Activated naive CD8-positive, alpha-beta T cell treated with anti-CD3 and anti-CD28 coated beads for 36 hours (primary cell): Measurements from ENCODE around the gene PDCD1. TPM values are rescaled to one million over a fixed set of nuclear protein-coding genes. Genes with fewer than 3 reads are reported as not detected.

Experiments used
- DNase-seq: peaks from one replicate; pipeline ENCODE4 v3.0.0; 2021
- H3K27ac Mint-ChIP-seq: one replicate; pipeline ENCODE4 v1.8.0; 2022; ENCODE audit warnings: mild to moderate bottlenecking, moderate library complexity, mixed read lengths
- H3K27me3 Mint-ChIP-seq: one replicate; pipeline ENCODE4 v1.8.0; 2022; ENCODE audit warnings: mild to moderate bottlenecking, mixed read lengths
- H3K36me3 Mint-ChIP-seq: one replicate; pipeline ENCODE4 v1.8.0; 2021; ENCODE audit warnings: mild to moderate bottlenecking, mixed read lengths
- H3K4me1 Mint-ChIP-seq: one replicate; pipeline ENCODE4 v1.8.0; 2021; ENCODE audit warnings: mixed read lengths
- H3K4me3 Mint-ChIP-seq: one replicate; pipeline ENCODE4 v1.8.0; 2022; ENCODE audit warnings: mild to moderate bottlenecking, moderate library complexity, mixed read lengths
- H3K9me3 Mint-ChIP-seq: one replicate; pipeline ENCODE4 v1.8.0; 2022; ENCODE audit warnings: mixed read lengths
- total RNA-seq, 2 experiments: library from RNA; stranded (reverse); gene quantifications; one replicate each; pipeline ENCODE4 v1.2.3, GENCODE V29; 2021

Gene PDCD1
- total RNA-seq, 2 experiments from 2014 or later = 24.3 TPM

- Mint-ChIP-seq H3K9me3 (peaks cover 1% of the 10 kb centered on the region), H3K4me1 (peaks cover 17% of the 10 kb centered on the region), H3K36me3 (no peaks in the 10 kb centered on the region), H3K27ac (no peak overlapping the region), H3K27me3 (no peaks in the 10 kb centered on the region), H3K4me3 (no peak overlapping the region)
- DNase-seq = no peak
These were observed 15.7 kb upstream of the PDCD1 start for GRCh38 chr2:241874277-241874925.

GRCh38 chr2:241873803-241874110 is 15.1 kb upstream of the PDCD1 start:
- Mint-ChIP-seq H3K4me3 (no peak overlapping the region), H3K27me3 (no peaks in the 10 kb centered on the region), H3K9me3 (peaks cover 1% of the 10 kb centered on the region), H3K27ac (no peak overlapping the region), H3K36me3 (no peaks in the 10 kb centered on the region), H3K4me1 (peaks cover 24% of the 10 kb centered on the region)
- no peak for DNase-seq

- DNase-seq = no peak
- H3K27ac Mint-ChIP-seq = no peak overlapping the region
- no peaks in the 10 kb centered on the region for H3K27me3 Mint-ChIP-seq
- H3K36me3 Mint-ChIP-seq = no peaks in the 10 kb centered on the region
- H3K4me1 Mint-ChIP-seq = peaks cover 29% of the 10 kb centered on the region
- no peak overlapping the region for H3K4me3 Mint-ChIP-seq
- H3K9me3 Mint-ChIP-seq = peaks cover 1% of the 10 kb centered on the region
These were observed 14.5 kb upstream of the PDCD1 start for GRCh38 chr2:241873081-241873802.

- DNase-seq = no peak
- Mint-ChIP-seq H3K9me3 (peaks cover 1% of the 10 kb centered on the region), H3K27me3 (no peaks in the 10 kb centered on the region), H3K4me3 (no peak overlapping the region), H3K36me3 (no peaks in the 10 kb centered on the region), H3K27ac (no peak overlapping the region), H3K4me1 (peaks cover 34% of the 10 kb centered on the region)
These were observed 13.6 kb upstream of the PDCD1 start for GRCh38 chr2:241872313-241872642.

- Mint-ChIP-seq H3K9me3 (peaks cover 1% of the 10 kb centered on the region), H3K27me3 (no peaks in the 10 kb centered on the region), H3K36me3 (no peaks in the 10 kb centered on the region), H3K27ac (peak overlapping the region; percentile 45), H3K4me1 (peaks cover 34% of the 10 kb centered on the region), H3K4me3 (no peak overlapping the region)
- no peak for DNase-seq
These were observed 13.0 kb upstream of the PDCD1 start for GRCh38 chr2:241871538-241872312.

- Mint-ChIP-seq H3K4me1 (peaks cover 34% of the 10 kb centered on the region), H3K27me3 (peaks cover 1% of the 10 kb centered on the region), H3K27ac (peak overlapping the region; percentile 45), H3K36me3 (no peaks in the 10 kb centered on the region), H3K9me3 (peaks cover 1% of the 10 kb centered on the region), H3K4me3 (no peak overlapping the region)
- peak; percentile 49 for DNase-seq
These were observed 12.2 kb upstream of the PDCD1 start for GRCh38 chr2:241870611-241871537.

- Mint-ChIP-seq H3K9me3 (peaks cover 1% of the 10 kb centered on the region), H3K4me1 (peaks cover 38% of the 10 kb centered on the region), H3K36me3 (no peaks in the 10 kb centered on the region), H3K4me3 (no peak overlapping the region), H3K27me3 (peaks cover 9% of the 10 kb centered on the region), H3K27ac (no peak overlapping the region)
- DNase-seq = no peak
These were observed 11.4 kb upstream of the PDCD1 start for GRCh38 chr2:241870081-241870541.

- H3K4me1 Mint-ChIP-seq = peaks cover 45% of the 10 kb centered on the region
- H3K9me3 Mint-ChIP-seq = peaks cover 9% of the 10 kb centered on the region
- no peak within 1 kb of the TSS for H3K4me3 Mint-ChIP-seq
- DNase-seq = no peak
- H3K27ac Mint-ChIP-seq = no peak within 1 kb of the TSS
- H3K27me3 Mint-ChIP-seq = peaks cover 17% of the 10 kb centered on the region
- H3K36me3 Mint-ChIP-seq = peaks cover 4% of the 10 kb centered on the region
These were observed 10.6 kb upstream of the PDCD1 start, which contains the start of gene RTP5 for GRCh38 chr2:241869087-241869961. TSS of gene RTP5 (plus strand) at chr2:241869729. CDS start at chr2:241869757, 28 bp downstream.

- Mint-ChIP-seq H3K27me3 (peaks cover 21% of the 10 kb centered on the region), H3K4me3 (no peak overlapping the region), H3K4me1 (peaks cover 49% of the 10 kb centered on the region)
These were observed 10.0 kb upstream of the PDCD1 start for GRCh38 chr2:241868661-241869081.

GRCh38 chr2:241867776-241868420 is 9.2 kb upstream of the PDCD1 start:
- no peak overlapping the region for H3K4me3 Mint-ChIP-seq
- peaks cover 21% of the 10 kb centered on the region for H3K27me3 Mint-ChIP-seq
- peaks cover 11% of the 10 kb centered on the region for H3K9me3 Mint-ChIP-seq
- H3K27ac Mint-ChIP-seq = no peak overlapping the region
- peaks cover 55% of the 10 kb centered on the region for H3K4me1 Mint-ChIP-seq
- peaks cover 7% of the 10 kb centered on the region for H3K36me3 Mint-ChIP-seq
- DNase-seq = peak; percentile 73

More at GRCh38 chr2:241868661-241869081, 10.0 kb upstream of the PDCD1 start:
- H3K27ac Mint-ChIP-seq = no peak overlapping the region
- peaks cover 7% of the 10 kb centered on the region for H3K36me3 Mint-ChIP-seq
- H3K9me3 Mint-ChIP-seq = peaks cover 12% of the 10 kb centered on the region
- no peak for DNase-seq

- Mint-ChIP-seq H3K27ac (no peak overlapping the region), H3K27me3 (peaks cover 25% of the 10 kb centered on the region), H3K36me3 (peaks cover 7% of the 10 kb centered on the region), H3K9me3 (peaks cover 11% of the 10 kb centered on the region), H3K4me3 (no peak overlapping the region), H3K4me1 (peaks cover 60% of the 10 kb centered on the region)
- DNase-seq = no peak
These were observed 8.3 kb upstream of the PDCD1 start for GRCh38 chr2:241866790-241867645.

GRCh38 chr2:241865957-241866789 is 7.5 kb upstream of the PDCD1 start:
- peak; percentile 52 for DNase-seq
- Mint-ChIP-seq H3K36me3 (peaks cover 16% of the 10 kb centered on the region), H3K4me3 (no peak overlapping the region), H3K4me1 (peaks cover 65% of the 10 kb centered on the region), H3K27ac (peak overlapping the region; percentile 13), H3K9me3 (peaks cover 13% of the 10 kb centered on the region), H3K27me3 (peaks cover 32% of the 10 kb centered on the region)
